Adipocyte (in vitro differentiated cells): ENCODE results near the gene OBSCN.

Experiments used
- DNase-seq: peaks from one replicate; pipeline ENCODE4 v3.0.0-alpha.2; 2015; ENCODE audit warnings: low read depth
- H3K27me3 ChIP-seq: replicated peaks from 2 replicates; pipeline ENCODE4 v1.7.0; 2013; ENCODE audit warnings: mild to moderate bottlenecking, low read length, moderate library complexity; ENCODE audit not compliant: control insufficient read depth, insufficient read depth
- H3K36me3 ChIP-seq: 2 replicates; pipeline ENCODE4 v1.7.0; 2013; ENCODE audit warnings: low read length, mild to moderate bottlenecking, moderate library complexity; ENCODE audit not compliant: control insufficient read depth, insufficient read depth, severe bottlenecking
- H3K4me1 ChIP-seq: 2 replicates; pipeline ENCODE4 v1.7.0; 2013; ENCODE audit warnings: mild to moderate bottlenecking, low read length, moderate library complexity; ENCODE audit not compliant: control insufficient read depth, insufficient read depth
- H3K4me3 ChIP-seq: 2 replicates; pipeline ENCODE4 v1.7.0; 2013; ENCODE audit warnings: mild to moderate bottlenecking, low read length, moderate library complexity
- H3K9ac ChIP-seq: 2 replicates; pipeline ENCODE4 v1.7.0; 2013; ENCODE audit warnings: mild to moderate bottlenecking, low read length, moderate library complexity
- H3K9me3 ChIP-seq: 2 replicates; pipeline ENCODE4 v1.7.0; 2013; ENCODE audit warnings: mild to moderate bottlenecking, low read length, moderate library complexity; ENCODE audit not compliant: control insufficient read depth

Gene OBSCN

GRCh38 chr1:228351850-228352249, 144.0 kb downstream of the OBSCN start:
- H3K9ac ChIP-seq, result no peak overlapping the region
- DNase-seq, result no peak
- H3K27me3 ChIP-seq, result peaks cover 48% of the 10 kb centered on the region
- H3K36me3 ChIP-seq, result no peaks in the 10 kb centered on the region
- no peak overlapping the region for H3K4me3 ChIP-seq
- H3K9me3 ChIP-seq, result no peaks in the 10 kb centered on the region
- no peaks in the 10 kb centered on the region for H3K4me1 ChIP-seq

- Histone ChIP-seq H3K4me3 (no peak overlapping the region), H3K27me3 (peaks cover 41% of the 10 kb centered on the region), H3K9ac (no peak overlapping the region), H3K9me3 (no peaks in the 10 kb centered on the region), H3K4me1 (no peaks in the 10 kb centered on the region), H3K36me3 (no peaks in the 10 kb centered on the region)
- no peak for DNase-seq
These were observed 145.0 kb downstream of the OBSCN start for GRCh38 chr1:228352677-228353481.

DNA sequence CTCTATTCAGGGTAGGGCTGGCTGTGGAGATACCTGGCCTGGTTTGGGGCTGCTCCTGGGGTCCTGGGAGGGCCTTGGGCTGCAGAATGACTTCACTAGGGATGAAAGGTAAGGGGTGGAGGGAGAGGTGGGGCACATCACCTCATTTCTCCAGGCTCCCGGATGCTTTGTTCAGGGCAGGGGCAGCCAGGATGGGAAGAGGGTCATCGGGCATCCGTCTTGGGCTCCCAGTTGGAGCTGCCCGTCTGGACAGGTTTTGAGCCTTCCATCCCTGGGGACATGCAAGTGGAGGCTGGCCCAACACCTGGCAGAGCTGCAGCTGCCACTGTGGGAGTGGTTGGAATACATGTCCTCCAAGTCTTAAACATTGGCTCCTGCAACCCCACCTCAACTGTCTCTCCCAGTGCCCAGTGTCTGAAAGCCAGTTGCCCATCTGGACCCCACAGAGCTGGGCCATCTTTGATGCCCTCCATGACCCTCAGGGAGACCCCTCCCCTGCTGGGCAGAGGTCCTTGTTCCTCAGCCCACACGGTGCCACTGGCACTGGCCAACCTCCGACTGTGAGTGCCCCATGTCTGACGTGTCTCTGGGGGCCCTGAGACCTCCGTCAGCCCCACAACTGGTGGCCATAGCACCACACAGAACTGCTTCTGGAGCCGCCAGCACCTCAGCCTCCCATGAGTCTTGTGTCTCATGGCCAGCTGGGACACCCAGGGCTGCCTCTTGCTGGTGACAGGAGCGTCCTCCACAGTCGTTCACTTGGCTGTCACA, 145.9 kb downstream of the OBSCN start:
- H3K27me3 ChIP-seq, result peaks cover 34% of the 10 kb centered on the region
- H3K36me3 ChIP-seq, result no peaks in the 10 kb centered on the region
- no peaks in the 10 kb centered on the region for H3K4me1 ChIP-seq
- no peak overlapping the region for H3K9ac ChIP-seq
- no peaks in the 10 kb centered on the region for H3K9me3 ChIP-seq
- no peak overlapping the region for H3K4me3 ChIP-seq
- DNase-seq, result no peak

DNA sequence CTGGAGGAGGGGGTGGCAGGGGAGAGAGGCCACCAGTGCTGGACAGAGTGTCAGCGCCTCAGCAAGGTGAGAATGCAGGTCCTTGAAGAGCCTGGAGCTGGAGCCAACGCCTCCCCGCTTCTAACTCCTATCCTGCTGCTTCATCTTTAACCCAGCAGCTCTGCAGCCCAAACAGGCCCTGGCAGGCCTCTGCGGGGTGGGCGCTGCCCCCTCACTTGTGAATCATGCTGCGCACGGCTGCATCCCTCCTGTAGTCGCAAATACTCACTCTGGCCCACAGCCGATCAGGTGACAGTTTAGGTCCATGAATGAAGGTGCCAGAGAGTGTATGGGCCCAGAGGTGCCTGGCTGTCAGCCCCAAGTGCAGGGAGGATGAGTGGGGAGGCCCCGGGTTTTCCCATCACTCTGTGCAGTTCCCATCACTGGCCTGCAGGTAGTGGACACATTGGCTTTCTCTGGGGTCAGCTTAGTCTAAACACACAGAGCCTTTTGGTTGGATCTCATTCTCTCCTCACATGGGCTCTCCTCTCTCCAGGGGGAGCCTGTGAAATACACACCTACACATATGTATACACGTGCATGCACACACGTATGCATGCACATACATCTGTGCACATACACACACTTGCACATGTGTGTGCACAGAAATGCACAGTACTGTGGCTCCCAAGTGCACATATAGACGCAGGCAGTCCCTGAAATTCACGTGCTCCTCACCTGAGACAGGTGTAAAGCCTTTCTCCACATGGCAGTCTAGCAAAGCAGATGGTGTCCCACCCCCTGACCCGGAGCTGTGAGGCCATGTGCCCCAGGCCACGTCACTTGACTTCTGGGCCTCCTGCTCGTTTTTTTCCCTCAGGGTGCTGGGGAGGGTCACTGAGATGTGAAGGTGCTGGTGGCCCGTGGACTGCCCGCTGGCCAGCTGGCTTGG, 146.8 kb downstream of the OBSCN start:
- no peak for DNase-seq
- Histone ChIP-seq H3K27me3 (peaks cover 25% of the 10 kb centered on the region), H3K9me3 (no peaks in the 10 kb centered on the region), H3K36me3 (no peaks in the 10 kb centered on the region), H3K4me1 (no peaks in the 10 kb centered on the region), H3K9ac (no peak overlapping the region), H3K4me3 (no peak overlapping the region)

DNA sequence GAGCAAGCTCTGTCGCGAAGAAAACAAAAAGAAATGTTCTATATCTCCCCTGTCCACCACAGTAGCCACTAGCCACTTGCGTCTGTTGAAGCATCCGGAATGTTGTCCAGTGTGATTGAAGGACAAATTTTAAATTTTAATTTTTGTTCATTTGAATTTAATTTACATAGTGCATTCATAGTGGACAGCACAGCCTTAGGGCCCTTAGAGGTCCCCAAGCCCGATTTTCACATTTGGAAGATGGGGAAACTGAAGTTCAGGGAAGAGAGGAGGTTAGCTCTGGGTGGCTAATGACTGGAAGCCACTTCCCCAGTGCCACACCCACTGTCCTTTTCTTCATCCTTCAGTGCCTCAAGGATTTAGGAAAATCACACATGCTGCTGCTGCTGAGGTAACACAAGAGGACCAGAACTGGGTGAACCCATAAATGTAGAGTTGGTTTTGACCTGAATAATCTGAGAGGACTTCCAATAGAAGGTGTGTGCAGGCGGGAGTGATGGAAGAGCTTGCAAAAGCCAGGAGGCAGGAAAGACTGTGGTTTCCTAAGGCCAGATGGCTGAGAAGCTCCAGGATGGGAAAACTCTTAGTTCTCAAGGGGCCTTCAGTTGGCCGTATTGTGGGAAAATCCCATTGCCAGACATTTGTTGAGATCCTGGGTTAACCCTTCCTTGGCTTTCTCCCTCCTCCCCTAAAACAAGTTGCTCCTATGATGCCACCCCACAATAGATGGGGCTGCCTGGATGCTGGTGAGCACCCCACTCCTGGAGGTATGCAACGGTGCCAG, 149.2 kb downstream of the OBSCN start:
- no peak for DNase-seq
- H3K9me3 ChIP-seq, result no peaks in the 10 kb centered on the region
- H3K9ac ChIP-seq, result no peak overlapping the region
- no peaks in the 10 kb centered on the region for H3K36me3 ChIP-seq
- H3K4me3 ChIP-seq, result no peak overlapping the region
- peaks cover 14% of the 10 kb centered on the region for H3K27me3 ChIP-seq
- no peaks in the 10 kb centered on the region for H3K4me1 ChIP-seq

GRCh38 chr1:228358039-228358763, 150.4 kb downstream of the OBSCN start:
- Histone ChIP-seq H3K9me3 (no peaks in the 10 kb centered on the region), H3K27me3 (peaks cover 14% of the 10 kb centered on the region), H3K4me1 (no peaks in the 10 kb centered on the region), H3K4me3 (no peak overlapping the region), H3K9ac (no peak overlapping the region), H3K36me3 (no peaks in the 10 kb centered on the region)
- peak; percentile 17 for DNase-seq

- no peak for DNase-seq
These were observed 151.1 kb downstream of the OBSCN start for GRCh38 chr1:228358764-228359612.

GRCh38 chr1:228359613-228360532, 152.0 kb downstream of the OBSCN start:
- Histone ChIP-seq H3K4me3 (no peak overlapping the region), H3K9ac (no peak overlapping the region), H3K36me3 (no peaks in the 10 kb centered on the region), H3K9me3 (no peaks in the 10 kb centered on the region), H3K4me1 (no peaks in the 10 kb centered on the region), H3K27me3 (peaks cover 12% of the 10 kb centered on the region)
- no peak for DNase-seq

More at GRCh38 chr1:228358764-228359612, 151.1 kb downstream of the OBSCN start:
- peaks cover 9% of the 10 kb centered on the region for H3K27me3 ChIP-seq
- no peaks in the 10 kb centered on the region for H3K36me3 ChIP-seq
- H3K9me3 ChIP-seq, result no peaks in the 10 kb centered on the region
- no peak overlapping the region for H3K9ac ChIP-seq
- no peaks in the 10 kb centered on the region for H3K4me1 ChIP-seq
- H3K4me3 ChIP-seq, result no peak overlapping the region
